PC-9 (cell line): ENCODE results near the gene STK10. TPM values are rescaled to one million over a fixed set of nuclear protein-coding genes. Genes with fewer than 3 reads are reported as not detected.
"Not testable (repeated sequence)": the region's sequence is repeated elsewhere in the genome, so short reads cannot be mapped to it uniquely, and the experiment has no call there.

Experiments used
- BruUV-seq: library from RNA; stranded (reverse); fragments of 400-500 nt; replicated peaks from 2 replicates; lab custom pipeline; 2021; lab: Mats Ljungman, UMichigan
- CTCF ChIA-PET: fragments of 300-600 bp; sonication (Branson Sonifier 250); formaldehyde crosslinking; loops from one replicate; lab custom pipeline; 2022; ENCODE audit warnings: antibody characterized with exemption; lab: Charles Lee
- POLR2A ChIA-PET: fragments of 300-600 bp; sonication (Branson Sonifier 250); formaldehyde crosslinking; loops from one replicate; lab custom pipeline; 2022; ENCODE audit warnings: antibody characterized with exemption; ENCODE audit not compliant: unreplicated experiment; lab: Charles Lee
- DNase-seq, 2 experiments: peaks; one replicate each; pipeline versions ENCODE4 v3.0.0 to v3.0.0-alpha.2; 2015 to 2022; ENCODE audit warnings: mixed read lengths in 1 of 2
- H2AFZ ChIP-seq: fragments of 200-600 bp; sonication (generic); 2 replicates; pipeline ENCODE4 v1.8.1; 2017; ENCODE audit warnings: antibody characterized with exemption
- H3F3A ChIP-seq: fragments of 200-600 bp; sonication (generic); 2 replicates; pipeline ENCODE4 v1.8.1; 2017; ENCODE audit warnings: antibody characterized with exemption, mild to moderate bottlenecking, low read depth; ENCODE audit not compliant: insufficient read depth
- H3K27ac ChIP-seq: fragments of 200-600 bp; sonication (generic); 2 replicates; pipeline ENCODE4 v1.6.1; 2016; ENCODE audit warnings: mixed run types
- H3K27me3 ChIP-seq: fragments of 200-600 bp; sonication (generic); 2 replicates; pipeline ENCODE4 v1.6.1; 2016; ENCODE audit warnings: low read depth, mixed run types; ENCODE audit not compliant: insufficient read depth
- H3K36me3 ChIP-seq: fragments of 200-600 bp; sonication (generic); 2 replicates; pipeline ENCODE4 v1.6.1; 2016; ENCODE audit warnings: low read depth, mixed run types
- H3K4me1 ChIP-seq: fragments of 200-600 bp; sonication (generic); replicated peaks from 2 replicates; pipeline ENCODE4 v1.6.1; 2016; ENCODE audit warnings: mixed run types; ENCODE audit not compliant: insufficient read depth
- H3K4me2 ChIP-seq: fragments of 200-600 bp; sonication (generic); 2 replicates; pipeline ENCODE4 v1.6.1; 2017; ENCODE audit warnings: mixed run types
- H3K4me3 ChIP-seq: fragments of 200-600 bp; sonication (generic); 2 replicates; pipeline ENCODE4 v1.6.1; 2016; ENCODE audit warnings: mixed run types
- H3K79me2 ChIP-seq: fragments of 200-600 bp; sonication (generic); 2 replicates; pipeline ENCODE4 v1.6.1; 2017; ENCODE audit warnings: low read depth, mixed run types
- H3K9me2 ChIP-seq: fragments of 200-600 bp; sonication (generic); 2 replicates; pipeline ENCODE4 v1.8.1; 2017; ENCODE audit warnings: mild to moderate bottlenecking; ENCODE audit not compliant: insufficient read depth
- H3K9me3 ChIP-seq: fragments of 200-600 bp; sonication (generic); 2 replicates; pipeline ENCODE4 v1.8.1; 2016; ENCODE audit warnings: low read depth; ENCODE audit not compliant: insufficient read depth
- H4K20me1 ChIP-seq: fragments of 200-600 bp; sonication (generic); 2 replicates; pipeline ENCODE4 v1.8.1; 2017; ENCODE audit not compliant: insufficient read depth
- EZH2 ChIP-seq: fragments of 200-600 bp; sonication (generic); IDR thresholded peaks from 2 replicates; pipeline ENCODE4 v1.8.0; 2017; ENCODE audit warnings: antibody characterized with exemption, low read depth
- intact Hi-C: fragments of 100-400 bp; cut with micrococcal nuclease; formaldehyde crosslinking; loops from one replicate; pipeline ENCODE4 v1.10.0; 2022; ENCODE audit not compliant: unreplicated experiment
- total RNA-seq: library from RNA; stranded (reverse); gene quantifications from 2 replicates; pipeline ENCODE4 v1.2.3, GENCODE V29; 2021
- TF ChIP-seq, protein P1 (sequence below): fragments of 200-600 bp; sonication (generic); conservative IDR thresholded peaks from 2 replicates; pipeline ENCODE4 v1.6.1; 2017; ENCODE audit warnings: mixed run types, antibody characterized with exemption, mild to moderate bottlenecking, moderate library complexity

STK10 gene
- total RNA-seq, 1 experiment from 2014 or later: 31.5 TPM

GRCh38 chr5:172209714-172210113, 21.7 kb upstream of the STK10 start:
- TF ChIP-seq, protein P1, sequence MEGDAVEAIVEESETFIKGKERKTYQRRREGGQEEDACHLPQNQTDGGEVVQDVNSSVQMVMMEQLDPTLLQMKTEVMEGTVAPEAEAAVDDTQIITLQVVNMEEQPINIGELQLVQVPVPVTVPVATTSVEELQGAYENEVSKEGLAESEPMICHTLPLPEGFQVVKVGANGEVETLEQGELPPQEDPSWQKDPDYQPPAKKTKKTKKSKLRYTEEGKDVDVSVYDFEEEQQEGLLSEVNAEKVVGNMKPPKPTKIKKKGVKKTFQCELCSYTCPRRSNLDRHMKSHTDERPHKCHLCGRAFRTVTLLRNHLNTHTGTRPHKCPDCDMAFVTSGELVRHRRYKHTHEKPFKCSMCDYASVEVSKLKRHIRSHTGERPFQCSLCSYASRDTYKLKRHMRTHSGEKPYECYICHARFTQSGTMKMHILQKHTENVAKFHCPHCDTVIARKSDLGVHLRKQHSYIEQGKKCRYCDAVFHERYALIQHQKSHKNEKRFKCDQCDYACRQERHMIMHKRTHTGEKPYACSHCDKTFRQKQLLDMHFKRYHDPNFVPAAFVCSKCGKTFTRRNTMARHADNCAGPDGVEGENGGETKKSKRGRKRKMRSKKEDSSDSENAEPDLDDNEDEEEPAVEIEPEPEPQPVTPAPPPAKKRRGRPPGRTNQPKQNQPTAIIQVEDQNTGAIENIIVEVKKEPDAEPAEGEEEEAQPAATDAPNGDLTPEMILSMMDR: no peak
- TF ChIP-seq EZH2: no peak
- Histone ChIP-seq H3K27ac (no peak overlapping the region), H3K4me3 (no peak overlapping the region), H3K9me2 (no peaks in the 10 kb centered on the region), H3F3A (no peaks in the 10 kb centered on the region; the same call in 1 of the 2 replicates), H3K27me3 (no peaks in the 10 kb centered on the region), H3K36me3 (no peaks in the 10 kb centered on the region), H4K20me1 (no peaks in the 10 kb centered on the region), H3K4me2 (no peak overlapping the region), H2AFZ (no peak overlapping the region), H3K4me1 (no peaks in the 10 kb centered on the region), H3K9me3 (no peaks in the 10 kb centered on the region), H3K79me2 (no peaks in the 10 kb centered on the region)
- no peak for DNase-seq
- ChIA-PET POLR2A (no interaction called here), CTCF (no interaction called here)
- no TSS peak for BruUV-seq
- intact Hi-C loops: no loop called here

- H3K79me2 ChIP-seq: no peaks in the 10 kb centered on the region
- no TSS peak for BruUV-seq
- CTCF ChIA-PET: no interaction called here
Observed at GRCh38 chr5:172207511-172207910, 19.5 kb upstream of the STK10 start.

GRCh38 chr5:172205984-172206383, 18.0 kb upstream of the STK10 start:
- POLR2A ChIA-PET, H3K27me3 ChIP-seq, CTCF ChIA-PET: not testable (repeated sequence)

More at GRCh38 chr5:172207511-172207910, 19.5 kb upstream of the STK10 start:
- no peaks in the 10 kb centered on the region for H3K27me3 ChIP-seq
- POLR2A ChIA-PET: no interaction called here
- H3F3A ChIP-seq: no peaks in the 10 kb centered on the region
- no peaks in the 10 kb centered on the region for H3K9me3 ChIP-seq
- intact Hi-C loops: no loop called here
- H3K4me1 ChIP-seq: no peaks in the 10 kb centered on the region
- no peak overlapping the region for H3K4me2 ChIP-seq
- H3K36me3 ChIP-seq: no peaks in the 10 kb centered on the region
- H2AFZ ChIP-seq: no peak overlapping the region
- H4K20me1 ChIP-seq: no peaks in the 10 kb centered on the region
- no peak for DNase-seq
- no peak overlapping the region for H3K27ac ChIP-seq
- no peak overlapping the region for H3K4me3 ChIP-seq
- H3K9me2 ChIP-seq: no peaks in the 10 kb centered on the region
- TF ChIP-seq, protein P1: no peak
- no peak for TF ChIP-seq EZH2

GRCh38 chr5:172200476-172200875, 12.5 kb upstream of the STK10 start:
- BruUV-seq: no TSS peak
- intact Hi-C loops: no loop called here
- no peak for DNase-seq

More at GRCh38 chr5:172205984-172206383, 18.0 kb upstream of the STK10 start:
- H3K4me1 ChIP-seq, H3F3A ChIP-seq, H3K4me2 ChIP-seq, H2AFZ ChIP-seq, H3K27ac ChIP-seq, H3K9me3 ChIP-seq, H3K79me2 ChIP-seq, BruUV-seq, H3K36me3 ChIP-seq, intact Hi-C loops, H3K9me2 ChIP-seq, H4K20me1 ChIP-seq, DNase-seq, H3K4me3 ChIP-seq: not testable (repeated sequence)

More at GRCh38 chr5:172200476-172200875, 12.5 kb upstream of the STK10 start:
- Histone ChIP-seq H3K36me3 (no peaks in the 10 kb centered on the region), H4K20me1 (no peaks in the 10 kb centered on the region), H3K4me3 (no peak overlapping the region), H3K27me3 (no peaks in the 10 kb centered on the region), H2AFZ (no peak overlapping the region), H3K9me2 (no peaks in the 10 kb centered on the region), H3K79me2 (no peaks in the 10 kb centered on the region), H3K4me1 (no peaks in the 10 kb centered on the region), H3K4me2 (no peak overlapping the region), H3K27ac (no peak overlapping the region), H3K9me3 (no peaks in the 10 kb centered on the region), H3F3A (no peaks in the 10 kb centered on the region)
- ChIA-PET CTCF (no interaction called here), POLR2A (no interaction called here)
- TF ChIP-seq, protein P1: no peak
- TF ChIP-seq EZH2: no peak
